ENCODE results near the gene EFNA1.
A peak's percentile ranks its signal among the peaks of the same experiment; 100 is the strongest.

GRCh38 chr1:155127105-155127966, at the start of gene EFNA1:
- no peak for TF ChIP-seq CTCF (IDR thresholded peaks at IDR 0.05; ENCODE audit: low read depth, low read length, missing input control)
- TF ChIP-seq RAD21 (IDR thresholded peaks at IDR 0.05), result peak; percentile 51 to 52
- TF ChIP-seq REST (IDR thresholded peaks at IDR 0.05), result peak; percentile 83
- TF ChIP-seq YY1 (IDR thresholded peaks at IDR 0.05), result peak; percentile 42
- peak; percentile 62 for TF ChIP-seq ZBTB33 (IDR thresholded peaks at IDR 0.05)
- TF ChIP-seq JUND (IDR thresholded peaks at IDR 0.05), result peak in 1 of 2 donors; percentile 71
- TF ChIP-seq, protein P1, sequence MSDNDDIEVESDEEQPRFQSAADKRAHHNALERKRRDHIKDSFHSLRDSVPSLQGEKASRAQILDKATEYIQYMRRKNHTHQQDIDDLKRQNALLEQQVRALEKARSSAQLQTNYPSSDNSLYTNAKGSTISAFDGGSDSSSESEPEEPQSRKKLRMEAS (IDR thresholded peaks at IDR 0.05), result peak; percentile 75
- TF ChIP-seq EGR1 (IDR thresholded peaks at IDR 0.05; ENCODE audit: low read depth in 2 of 2), result peak; percentile 45 to 56
- TF ChIP-seq SP1 (IDR thresholded peaks at IDR 0.05), result peak; percentile 96
- peak; percentile 95 for TF ChIP-seq TAF1 (conservative IDR thresholded peaks at IDR 0.05)
- peak; percentile 16 for TF ChIP-seq NR2F2 (IDR thresholded peaks at IDR 0.05)
- TF ChIP-seq GABPA (IDR thresholded peaks at IDR 0.05 in 1 of 2, conservative IDR thresholded peaks at IDR 0.05 in 1 of 2), result no peak
- TF ChIP-seq HNF4G (IDR thresholded peaks at IDR 0.05), result peak; percentile 70

All from liver (tissue), 3 donors.